ENCODE data around the gene TMEM80.

GRCh38 chr11:723120-723883, 27.7 kb downstream of the TMEM80 start:
- TF ChIP-seq GATA2 (IDR thresholded peaks at IDR 0.05; ENCODE audit: low read depth, low read length) = no peak
- no peak for TF ChIP-seq GATA3 (IDR thresholded peaks at IDR 0.05; ENCODE audit: low read depth, low read length)
